Globus pallidus (tissue), 1 donor: ENCODE data around the gene SETD7.
"Not testable (repeated sequence)": the region's sequence is repeated elsewhere in the genome, so short reads cannot be mapped to it uniquely, and the experiment has no call there.

Source experiments
- DNase-seq: peaks from one replicate; pipeline ENCODE4 v3.0.0-alpha.2; 2015; ENCODE audit warnings: low spot score

SETD7 gene

DNA sequence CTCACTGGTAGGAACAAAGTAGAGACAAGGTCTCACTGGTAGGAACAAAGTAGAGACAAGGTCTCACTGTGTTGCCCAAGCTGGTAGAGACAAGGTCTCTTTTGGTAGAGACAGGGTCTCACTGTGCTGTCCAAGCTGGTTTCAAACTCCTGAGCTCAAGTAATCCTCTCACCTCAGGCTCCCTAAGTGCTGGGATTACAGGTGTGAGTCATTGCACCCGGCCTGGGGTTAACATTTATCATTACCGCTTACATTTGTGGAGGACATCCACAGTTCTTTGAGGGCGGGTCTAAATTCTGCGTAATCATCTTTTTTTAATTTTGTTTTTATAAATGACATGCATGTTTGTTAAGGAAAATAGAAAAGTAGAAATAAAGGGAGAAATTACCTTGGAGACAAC, 90.1 kb downstream of the SETD7 start:
- no peak for DNase-seq

DNA sequence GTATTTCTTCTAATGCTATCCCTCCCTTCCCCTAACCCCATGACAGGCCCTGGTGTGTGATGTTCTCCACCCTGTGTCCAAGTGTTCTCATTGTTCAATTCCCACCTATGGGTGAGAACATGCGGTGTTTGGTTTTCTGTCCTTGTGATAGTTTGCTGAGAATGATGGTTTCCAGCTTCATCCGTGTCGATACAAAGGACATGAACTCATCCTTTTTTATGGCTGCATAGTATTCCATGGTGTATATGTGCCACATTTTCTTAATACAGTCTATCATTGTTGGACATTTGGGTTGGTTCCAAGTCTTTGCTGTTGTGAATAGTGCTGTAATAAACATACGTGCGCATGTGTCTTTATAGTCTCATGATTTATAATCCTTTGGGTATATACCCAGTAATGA, 91.5 kb downstream of the SETD7 start:
- not testable (repeated sequence) for DNase-seq

- DNase-seq, result no peak
Measured at GRCh38 chr4:139461022-139461628, 94.9 kb downstream of the SETD7 start.

DNA sequence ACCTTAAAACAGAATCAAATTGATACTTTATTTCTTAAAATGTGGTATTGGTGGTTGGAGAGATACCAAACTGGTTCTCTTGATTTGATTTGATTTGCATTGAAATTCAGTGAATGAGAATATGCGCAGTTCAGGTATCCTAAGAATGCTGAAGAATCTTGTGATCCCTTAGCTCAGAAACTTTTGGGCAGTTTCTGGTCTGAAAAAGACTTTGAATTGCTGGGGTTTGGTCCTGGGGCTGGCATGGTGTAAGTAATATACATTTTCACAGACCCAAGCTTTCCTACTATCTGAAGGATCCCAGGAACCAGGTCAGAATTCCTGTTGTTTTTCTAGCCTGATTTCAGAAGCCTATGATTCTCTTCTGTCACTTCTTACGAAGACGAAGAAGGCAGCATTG, 95.5 kb downstream of the SETD7 start:
- no peak for DNase-seq

DNA sequence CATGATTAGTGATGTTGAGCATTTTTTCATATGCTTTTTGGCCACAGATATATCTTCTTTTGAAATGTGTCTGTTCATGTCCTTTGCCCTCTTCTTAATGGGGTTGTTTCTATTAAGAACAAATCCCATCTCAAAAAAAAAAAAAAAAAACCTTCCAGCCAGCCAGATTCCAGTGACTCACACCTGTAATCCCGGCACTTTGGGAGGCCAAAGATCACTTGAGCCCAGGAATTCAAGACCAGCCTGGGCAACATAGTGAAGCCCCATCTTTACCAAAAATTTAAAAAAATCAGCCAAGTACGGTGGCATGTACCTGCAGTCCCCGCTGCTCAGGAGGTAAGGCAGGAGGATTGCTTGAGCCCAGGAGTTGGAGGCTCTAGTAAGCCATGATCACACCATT, 97.0 kb downstream of the SETD7 start:
- DNase-seq, result no peak

DNA sequence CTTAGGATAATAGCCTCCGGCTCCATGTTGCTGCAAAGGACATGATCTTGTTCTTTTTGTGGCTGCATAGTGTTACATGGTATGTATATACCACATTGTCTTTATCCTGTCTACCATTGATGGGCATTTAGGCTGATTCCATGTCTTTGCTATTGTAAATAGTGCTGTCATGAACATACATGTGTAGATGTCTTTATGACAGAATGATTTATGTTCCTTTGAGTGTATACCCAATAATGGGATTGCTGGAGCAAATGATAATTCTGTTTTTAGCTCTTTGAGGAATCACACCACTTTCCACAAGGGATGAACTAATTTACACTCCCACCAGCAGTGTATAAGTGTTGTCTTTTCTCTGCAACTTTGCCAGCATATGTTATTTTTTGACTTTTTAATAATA, 97.5 kb downstream of the SETD7 start:
- no peak for DNase-seq

- DNase-seq, result no peak
Measured at GRCh38 chr4:139457318-139457717, 98.7 kb downstream of the SETD7 start.

DNA sequence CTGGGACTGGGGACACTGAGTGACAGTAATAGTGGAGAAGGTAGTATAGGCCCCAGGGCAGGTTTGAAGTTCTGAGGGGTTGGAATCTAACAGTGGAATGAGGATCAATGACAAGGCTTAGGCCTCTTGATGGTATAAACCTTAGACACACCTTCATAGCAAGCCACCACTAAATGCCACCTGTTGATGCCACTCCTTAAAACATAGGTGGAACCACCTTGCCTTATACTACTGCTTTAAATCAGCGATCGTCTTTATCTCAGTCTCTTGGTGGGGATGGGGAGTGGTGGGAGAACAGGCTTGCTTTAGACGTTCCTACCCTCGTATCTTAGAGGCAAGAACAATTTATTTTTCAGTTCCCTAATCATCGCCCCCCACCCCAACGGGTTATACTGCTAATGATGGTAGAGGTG, 100.9 kb downstream of the SETD7 start:
- no peak for DNase-seq

GRCh38 chr4:139454111-139455045, 101.6 kb downstream of the SETD7 start, which contains the start of gene RAB33B:
TSS of gene RAB33B (plus strand) at chr4:139454121. CDS start at chr4:139454196, 75 bp downstream.
- DNase-seq, result no peak

- DNase-seq, result peak; percentile 90
Measured at GRCh38 chr4:139453371-139454110, 102.5 kb downstream of the SETD7 start.

DNA sequence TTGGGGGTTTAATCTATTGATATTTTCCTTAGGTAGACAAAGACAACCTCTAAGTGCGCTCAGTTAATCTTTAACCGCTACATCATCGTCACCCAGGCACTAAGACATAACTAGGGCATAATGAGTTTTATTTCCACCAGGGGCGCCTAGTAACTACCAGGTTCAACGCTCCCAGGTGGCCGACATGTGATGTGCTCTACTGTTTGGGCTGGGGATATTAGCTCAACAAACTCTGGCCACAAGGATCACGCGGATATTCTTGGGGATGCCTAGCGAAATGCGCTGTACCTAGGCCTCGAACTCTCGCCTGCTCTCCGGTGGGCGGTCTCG, 103.0 kb downstream of the SETD7 start:
- no peak for DNase-seq

DNA sequence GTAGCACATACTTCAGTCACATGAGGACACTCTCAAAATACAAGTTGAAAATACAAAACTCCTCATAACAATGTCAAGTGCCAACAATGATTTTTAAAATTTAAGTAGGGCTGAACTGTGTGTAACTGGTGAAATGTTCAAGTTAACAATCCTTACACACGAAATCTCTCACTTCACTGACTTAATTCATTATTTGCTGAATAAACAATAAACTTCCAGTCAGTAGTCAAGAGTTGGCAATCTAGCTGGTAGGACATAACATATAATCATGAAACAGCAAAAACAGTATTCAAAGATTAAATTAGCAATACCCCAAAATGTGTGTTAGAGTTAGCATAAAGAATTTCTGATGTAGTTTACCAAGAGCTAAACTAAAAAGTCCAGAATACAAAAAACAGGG, 104.0 kb downstream of the SETD7 start:
- no peak for DNase-seq

DNA sequence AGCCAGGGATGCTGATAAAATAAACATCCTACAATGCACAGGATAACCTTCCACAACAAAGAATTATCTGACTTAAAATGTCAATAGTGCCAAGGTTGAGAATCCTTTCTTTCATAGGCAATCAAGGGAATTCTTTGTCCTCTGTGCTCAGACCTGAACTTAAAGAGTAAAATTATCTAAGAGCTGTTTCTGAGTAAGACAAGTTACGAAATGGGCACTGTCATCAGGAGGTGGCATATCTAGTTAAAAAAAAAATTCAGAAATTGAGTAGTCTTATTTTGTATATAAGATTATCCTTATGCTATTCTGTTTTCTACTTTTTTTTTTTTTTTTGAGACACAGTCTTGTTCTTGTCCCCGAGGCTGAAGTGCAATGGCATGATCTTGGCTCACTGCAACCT, 105.4 kb downstream of the SETD7 start:
- no peak for DNase-seq

DNA sequence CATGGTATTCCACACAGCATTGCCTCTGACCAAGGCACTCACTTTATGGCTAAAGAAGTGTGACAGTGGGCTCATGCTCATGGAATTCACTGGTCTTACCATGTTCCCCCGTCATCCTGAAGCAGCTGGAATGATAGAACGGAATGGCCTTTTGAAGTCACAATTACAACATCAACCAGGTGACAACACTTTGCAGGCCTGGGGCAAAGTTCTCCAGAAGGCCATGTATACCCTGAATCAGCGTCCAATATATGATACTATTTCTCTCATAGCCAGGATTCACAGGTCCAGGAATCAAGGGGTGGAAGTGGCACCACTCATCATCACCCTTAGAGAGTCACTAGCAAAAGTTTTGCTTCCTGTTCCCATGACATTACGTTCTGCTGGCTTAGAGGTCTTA, 108.9 kb downstream of the SETD7 start:
- DNase-seq, result not testable (repeated sequence)
